Hematopoietic multipotent progenitor cell treated with erythropoietin and hydrocortisone succinate and interleukin-3 and kit ligand, for 8 days (in vitro differentiated cells): ENCODE data around the gene VN1R5.
"Not testable (repeated sequence)": the region's sequence is repeated elsewhere in the genome, so short reads cannot be mapped to it uniquely, and the experiment has no call there.

Experiments used
- DNase-seq: peaks from one replicate; pipeline ENCODE4 v3.0.0-alpha.2; 2015

VN1R5 gene

DNA sequence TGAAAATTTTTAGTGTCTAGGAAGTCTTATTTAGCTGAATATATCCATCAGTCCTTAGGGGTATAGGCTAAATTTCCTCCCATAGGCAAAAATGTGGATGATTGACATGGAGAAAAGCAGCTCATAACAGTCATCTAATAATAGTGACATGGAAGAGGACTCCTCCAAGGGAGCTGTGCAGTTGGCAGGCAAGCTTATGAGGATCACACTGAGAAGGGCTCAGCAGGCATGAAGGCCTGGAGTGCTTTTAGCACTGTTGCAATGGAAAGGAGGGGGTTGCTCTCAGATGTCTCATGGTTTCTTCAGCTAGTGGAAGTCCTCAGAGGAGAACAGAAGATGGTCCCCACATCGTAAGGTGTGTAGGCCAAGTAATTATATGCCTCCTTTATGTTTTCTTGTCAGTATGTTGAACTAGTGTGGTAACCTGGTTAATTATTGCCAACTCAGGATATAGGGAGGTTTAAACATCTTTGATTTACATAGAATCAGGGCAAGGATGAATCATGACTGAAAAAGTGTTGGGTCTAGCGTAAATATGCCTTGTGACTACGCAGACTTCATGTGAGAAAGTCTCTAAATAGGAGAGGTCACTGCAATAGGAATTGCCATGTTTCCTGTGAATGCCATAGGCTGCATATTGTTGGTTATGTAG is 18.9 kb downstream of the VN1R5 start:
- DNase-seq: no peak

DNA sequence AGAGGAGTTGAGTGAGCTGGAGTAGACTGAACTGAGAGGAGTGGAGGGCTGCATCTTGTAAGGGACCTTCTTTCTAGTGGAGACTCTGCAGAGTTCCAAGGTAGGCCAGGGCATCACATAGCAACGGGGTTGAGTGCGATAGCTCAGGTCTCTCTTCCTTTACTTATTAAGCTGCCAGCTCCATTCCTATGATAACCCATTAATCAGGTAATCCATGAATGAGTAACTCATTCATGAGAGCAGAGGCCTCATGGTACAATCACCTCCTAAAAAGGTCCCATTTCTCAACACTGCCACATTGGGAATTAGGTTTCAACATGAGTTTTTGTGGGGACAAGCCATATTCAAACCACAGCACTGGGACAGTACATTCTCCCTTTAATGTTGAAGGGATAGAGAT is 21.3 kb downstream of the VN1R5 start:
- DNase-seq: no peak

DNA sequence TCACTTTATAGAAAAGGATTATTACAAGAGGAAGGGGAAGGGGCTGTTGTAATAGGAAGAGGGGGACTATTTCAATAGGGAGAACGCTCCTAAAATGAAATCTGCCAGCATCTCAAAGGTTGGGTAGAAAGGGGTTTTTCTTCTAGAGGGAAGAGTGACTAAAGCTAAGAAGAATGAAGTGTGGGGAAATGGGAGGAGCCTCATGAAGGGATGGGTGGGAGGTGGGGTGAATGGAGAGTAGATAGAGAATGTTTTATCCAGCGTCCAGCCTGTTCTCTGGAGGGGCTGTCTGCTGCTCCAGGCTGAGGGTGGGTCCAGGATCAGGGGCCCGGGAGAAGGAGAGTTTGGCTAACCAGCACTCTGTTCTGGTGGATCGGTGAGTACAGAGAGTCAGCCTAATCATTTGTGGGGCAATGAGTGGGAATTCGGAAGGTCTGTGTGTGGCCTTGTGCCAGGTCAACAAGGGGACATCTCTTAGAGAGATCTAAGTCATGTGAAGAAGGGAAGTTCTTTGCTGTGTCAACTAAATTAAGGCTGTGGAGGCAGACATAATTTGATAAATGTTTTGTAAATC is 25.2 kb downstream of the VN1R5 start:
- no peak for DNase-seq

DNA sequence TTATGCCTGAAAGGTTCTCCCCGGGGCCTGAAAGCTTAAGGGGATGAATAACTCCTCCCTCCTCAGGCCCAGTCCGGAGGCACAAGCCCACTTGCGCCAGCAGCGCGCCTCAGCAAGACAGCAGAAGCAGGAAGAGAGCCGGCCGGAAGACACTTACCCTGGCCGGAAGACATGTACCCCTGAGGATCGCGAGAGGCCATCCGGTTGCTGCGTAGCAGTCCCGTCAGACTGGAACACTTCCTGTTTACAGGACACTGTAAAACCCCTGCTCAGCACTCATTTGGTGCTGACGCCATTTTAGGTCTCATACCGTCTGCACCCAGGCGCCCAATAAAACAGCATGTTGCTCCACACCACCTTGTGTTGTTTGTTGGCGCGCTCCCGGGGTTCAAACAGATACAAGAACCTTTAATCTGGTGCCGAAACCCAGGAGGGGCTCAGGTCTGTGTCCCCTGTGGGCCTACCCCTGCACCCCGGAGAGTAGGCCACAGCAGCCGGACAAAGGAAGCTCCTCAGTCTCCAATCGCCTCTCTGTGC is 30.3 kb downstream of the VN1R5 start:
- DNase-seq: no peak

DNA sequence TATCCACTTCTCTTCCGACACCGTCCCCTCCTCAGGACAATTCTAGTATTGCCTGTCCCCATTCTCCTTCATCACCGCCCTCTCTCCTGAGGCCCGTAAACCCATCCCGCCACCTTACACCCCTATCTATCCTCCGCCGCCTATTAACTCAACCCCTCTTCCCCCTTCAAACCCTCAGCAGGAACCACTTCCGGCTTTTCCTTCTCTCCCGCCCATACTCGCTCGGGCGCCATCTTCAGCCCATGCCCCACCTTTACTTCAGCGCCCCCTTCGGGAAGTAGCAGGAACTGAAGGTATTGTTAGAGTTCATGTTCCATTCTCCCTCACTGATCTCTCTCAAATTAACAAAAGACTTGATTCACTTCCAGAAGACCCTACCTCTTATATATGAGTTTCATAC is 31.6 kb downstream of the VN1R5 start:
- no peak for DNase-seq

DNA sequence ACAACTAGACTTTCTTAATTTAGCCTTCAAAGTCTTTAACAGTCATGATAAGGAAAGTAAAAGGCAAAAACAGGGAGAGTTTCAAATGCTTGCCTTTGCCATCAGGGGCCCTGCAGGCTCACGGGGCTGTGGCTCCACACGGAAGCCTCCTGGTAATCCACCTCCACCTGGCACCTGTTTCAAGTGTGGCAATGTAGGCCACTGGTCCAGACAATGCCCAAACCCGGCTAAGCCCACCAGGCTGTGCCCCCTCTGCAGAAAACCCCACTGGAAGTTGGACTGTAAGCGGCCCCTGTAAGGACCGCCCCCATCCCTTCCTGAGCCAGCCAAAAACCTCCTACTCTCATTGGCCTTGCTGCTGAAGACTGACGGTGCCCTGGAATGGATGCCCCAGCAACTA is 32.5 kb downstream of the VN1R5 start:
- DNase-seq: no peak

DNA sequence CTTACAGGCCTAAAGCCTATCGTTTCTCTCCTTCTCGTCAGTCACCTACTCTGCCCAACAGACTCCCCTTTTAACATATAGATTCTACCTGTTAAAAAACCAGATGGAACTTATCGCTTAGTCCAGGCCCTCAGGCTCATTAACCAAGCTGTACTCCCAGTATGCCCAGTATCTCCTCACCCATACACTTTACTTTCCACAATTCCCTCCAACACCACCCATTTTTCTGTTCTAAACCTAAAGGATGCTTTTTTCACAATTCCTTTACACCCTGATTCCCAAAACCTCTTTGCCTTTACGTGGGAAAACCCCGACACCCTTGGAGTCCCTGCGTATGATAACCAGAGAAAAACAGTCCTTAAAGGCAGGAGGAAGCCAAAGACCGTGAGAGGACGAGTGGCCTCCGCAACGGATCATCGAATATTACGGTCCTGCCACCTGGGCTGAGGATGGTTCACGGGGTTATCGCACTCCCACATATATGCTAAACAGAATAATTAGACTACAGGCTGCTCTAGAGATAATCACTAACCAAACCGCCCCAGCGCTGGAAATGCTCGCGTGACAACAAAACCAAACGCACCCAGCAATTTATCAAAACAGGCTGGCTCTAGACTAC is 33.5 kb downstream of the VN1R5 start:
- not testable (repeated sequence) for DNase-seq

DNA sequence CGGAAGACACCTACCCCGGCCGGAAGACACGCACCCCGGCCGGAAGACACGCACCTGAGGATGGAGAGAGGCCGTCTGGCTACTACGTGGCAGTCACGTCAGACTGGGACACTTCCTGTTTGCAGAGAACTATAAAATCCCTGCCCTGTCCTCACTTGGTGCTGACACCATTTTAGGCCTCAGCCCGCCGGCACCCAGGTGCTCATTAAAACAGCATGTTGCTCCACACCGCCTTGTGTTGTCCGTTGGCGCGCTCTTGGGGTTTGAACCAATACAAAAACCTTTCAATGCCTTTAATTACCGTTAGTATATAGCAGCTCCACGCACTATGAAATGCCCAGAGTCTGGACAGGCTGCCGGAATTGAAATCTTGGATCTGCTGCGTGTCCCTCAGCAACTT is 34.7 kb downstream of the VN1R5 start:
- no peak for DNase-seq

DNA sequence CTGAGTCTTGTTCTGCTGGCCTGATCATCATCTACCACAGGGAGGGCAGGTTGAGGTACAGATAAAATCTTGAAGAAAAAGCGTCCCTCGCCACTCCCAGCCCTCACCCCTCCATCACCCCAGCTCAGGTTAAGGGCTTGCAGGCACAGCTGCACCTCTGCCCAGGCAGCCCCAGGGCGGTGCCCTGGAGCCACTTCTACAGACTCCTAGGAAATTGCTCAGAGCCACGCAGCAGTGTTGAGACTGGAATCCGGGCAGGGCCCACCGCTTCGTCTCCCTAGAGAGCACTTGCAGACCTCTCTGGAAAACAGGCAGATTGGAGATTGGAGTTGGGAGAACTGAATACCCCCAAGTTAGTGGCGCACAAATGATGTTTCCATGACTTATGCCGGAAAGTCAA is 35.3 kb downstream of the VN1R5 start:
- no peak for DNase-seq

DNA sequence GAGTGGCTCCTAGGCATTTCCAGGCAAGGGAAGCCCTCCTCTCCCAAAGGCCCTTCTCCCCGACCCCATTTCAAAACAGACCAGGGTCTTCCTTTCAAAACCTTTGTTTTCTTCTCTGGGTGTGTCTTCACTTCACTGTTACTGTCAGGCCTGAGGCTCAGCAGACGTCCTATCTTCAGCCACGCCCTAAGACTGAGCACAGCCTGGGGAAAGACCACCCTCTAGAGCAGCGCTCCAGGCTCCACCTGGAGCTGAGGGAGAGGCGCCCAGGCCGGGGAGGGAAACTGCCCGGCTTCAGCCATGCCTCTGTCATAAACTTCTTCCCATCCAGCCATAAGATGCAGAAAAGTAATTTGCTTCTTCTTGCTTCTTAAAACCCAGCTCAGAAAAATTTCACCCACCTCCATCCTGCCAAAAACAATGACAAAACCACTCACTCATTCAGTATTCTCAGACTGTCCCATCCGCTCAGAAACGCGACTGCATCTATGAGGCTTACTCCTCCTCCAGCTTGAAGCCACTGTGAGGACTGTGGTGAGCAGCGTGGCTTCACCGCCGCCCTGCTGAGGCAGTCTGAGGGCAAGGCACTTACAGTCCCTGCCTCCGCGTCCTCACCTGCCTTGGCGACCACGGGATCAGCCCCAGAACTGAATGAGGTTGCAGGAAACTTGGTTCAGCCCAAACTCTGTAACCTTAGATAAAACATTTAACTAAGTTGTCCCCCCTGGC is 36.1 kb downstream of the VN1R5 start:
- no peak for DNase-seq

DNA sequence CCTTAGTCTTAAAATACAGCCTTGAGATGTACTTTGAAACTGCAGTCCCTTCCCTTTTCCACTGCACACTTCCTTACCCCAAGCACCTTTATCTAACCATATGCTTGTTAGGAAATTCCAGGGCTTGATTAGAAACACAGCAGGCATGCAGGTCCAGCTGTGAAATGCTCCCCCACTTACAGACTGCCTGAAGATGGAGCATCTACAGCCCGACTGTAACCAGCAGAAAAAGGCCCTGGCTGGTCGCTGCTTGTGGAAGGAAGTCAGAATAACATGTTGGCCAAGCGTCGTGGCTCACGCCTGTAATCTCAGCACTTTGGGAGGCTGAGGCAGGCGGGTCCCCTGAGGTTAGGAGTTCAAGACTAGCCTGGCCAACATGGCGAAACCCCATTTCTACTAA is 37.2 kb downstream of the VN1R5 start:
- no peak for DNase-seq

DNA sequence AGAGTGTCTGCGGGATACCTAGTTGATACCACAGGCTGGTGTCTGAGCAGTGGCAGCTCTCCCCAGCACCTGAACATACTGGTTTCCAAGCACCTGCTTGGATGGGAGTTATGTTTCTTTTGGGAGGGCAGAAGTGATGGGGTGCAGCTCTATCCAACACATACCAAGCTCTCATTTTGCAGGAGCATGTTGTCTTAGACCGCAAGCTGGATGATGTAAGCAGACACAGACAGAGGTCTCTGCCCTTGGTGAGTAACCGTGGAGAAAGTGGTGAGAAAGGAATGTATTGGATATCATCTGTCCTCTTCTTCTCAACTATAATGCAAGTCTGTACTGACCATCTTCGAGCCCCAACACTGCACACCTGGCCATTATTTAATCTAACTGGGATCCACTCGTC is 38.4 kb downstream of the VN1R5 start:
- DNase-seq: no peak

DNA sequence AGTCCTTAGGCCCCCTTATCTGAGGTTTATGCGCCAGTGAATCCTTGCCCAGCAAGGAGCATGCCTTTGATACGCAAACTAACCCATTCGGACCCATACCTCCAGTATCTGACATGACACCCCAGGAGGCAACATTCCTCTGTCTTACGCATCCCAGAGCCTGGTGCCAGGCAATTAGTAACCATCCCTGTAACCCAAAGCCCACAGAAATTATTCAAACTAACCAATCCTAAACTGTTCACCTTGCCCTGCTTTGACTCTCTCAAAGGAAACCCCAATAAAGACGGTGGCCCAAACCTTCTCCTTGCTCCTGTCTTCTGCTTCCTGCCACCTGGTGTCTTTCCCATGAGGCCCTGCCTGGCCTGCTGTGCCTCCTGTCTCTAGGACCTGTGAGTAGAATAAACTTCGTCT is 39.4 kb downstream of the VN1R5 start:
- DNase-seq: no peak

DNA sequence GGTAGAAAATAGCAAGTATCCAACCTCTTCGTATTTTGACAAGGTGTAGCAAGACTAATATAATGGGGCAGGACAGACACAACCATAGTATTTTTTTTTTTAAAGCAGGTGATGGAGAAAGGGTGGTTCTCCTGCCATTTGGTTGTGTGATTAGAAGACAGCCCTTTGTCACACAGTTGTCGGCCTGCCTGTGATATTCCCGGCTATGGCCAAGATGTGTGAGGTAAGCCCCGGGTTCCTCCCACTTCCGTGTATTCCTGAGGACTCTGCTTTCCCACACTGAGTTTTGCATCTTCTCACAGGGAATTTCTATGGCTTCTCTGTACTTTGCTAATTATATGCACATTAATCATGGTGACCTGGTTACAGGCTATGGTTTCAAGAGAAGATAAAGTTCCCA is 39.9 kb downstream of the VN1R5 start:
- DNase-seq: no peak

DNA sequence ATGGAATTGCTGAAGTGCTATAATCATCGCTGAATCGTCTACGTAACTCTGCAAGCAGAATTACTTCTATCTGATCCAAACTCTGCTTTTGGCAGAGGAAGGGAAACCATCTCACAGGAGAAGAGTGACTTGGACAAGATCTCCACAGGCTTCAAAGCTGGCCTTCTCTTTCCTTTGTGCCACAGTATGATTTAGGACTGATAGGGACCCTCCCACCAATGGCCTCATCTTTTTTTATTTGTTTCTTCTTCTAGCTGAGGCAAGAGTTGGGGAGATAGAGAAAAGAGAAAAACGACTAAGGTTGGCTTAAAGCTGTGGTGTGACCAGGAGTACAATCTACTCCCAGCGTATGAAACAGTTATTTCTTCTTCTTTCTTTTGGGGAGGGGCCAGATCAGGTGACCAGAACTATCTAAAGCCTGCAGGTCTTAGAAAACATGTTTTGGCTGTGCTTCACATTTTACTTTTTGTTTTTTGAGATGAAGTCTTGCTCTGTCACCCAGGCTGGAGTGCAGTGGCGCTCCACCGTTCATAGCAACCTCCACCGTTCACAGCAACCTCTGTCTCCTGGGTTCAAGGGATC is 40.8 kb downstream of the VN1R5 start:
- peak; percentile 7 for DNase-seq

DNA sequence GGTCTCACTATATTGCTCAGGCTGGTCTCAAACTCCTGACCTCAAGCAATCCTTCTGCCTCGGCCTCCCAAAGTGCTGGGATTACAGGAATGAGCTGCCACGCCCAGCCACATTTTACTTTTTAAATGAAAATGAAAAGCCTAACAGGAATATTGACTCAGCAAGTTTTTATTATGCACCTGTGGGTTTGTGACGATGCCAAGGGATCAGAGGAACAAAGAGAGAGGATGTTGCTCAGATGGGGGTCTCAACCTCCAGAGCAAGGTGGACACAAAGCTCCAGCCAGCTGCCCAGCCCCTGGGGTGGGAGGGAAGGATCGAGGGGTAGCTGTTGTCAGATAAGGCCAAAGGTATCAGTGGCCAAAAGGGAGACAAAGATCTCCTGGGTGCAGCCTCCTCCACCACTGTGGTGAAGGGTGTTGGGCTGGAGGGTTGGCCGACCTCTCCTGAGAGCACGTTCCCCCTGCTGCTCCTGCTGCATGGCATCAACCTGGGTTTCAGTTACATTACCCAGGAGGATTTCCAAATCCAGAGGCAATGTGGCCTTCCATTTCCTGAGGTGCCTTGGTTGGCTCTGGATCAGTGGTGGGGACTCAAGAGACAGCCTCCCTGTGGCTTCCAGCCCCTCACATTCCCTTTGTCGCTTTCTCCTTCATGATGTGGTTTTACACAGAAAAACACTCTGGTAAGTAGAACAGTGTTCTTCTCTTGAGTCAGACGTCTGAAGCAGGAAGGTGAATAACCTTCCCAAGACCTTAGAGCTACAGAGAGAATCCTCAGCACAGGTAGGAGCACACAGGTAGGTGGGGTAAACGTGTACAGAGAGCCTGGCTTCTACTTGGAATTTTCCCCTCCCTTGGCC is 41.6 kb downstream of the VN1R5 start:
- DNase-seq: no peak

DNA sequence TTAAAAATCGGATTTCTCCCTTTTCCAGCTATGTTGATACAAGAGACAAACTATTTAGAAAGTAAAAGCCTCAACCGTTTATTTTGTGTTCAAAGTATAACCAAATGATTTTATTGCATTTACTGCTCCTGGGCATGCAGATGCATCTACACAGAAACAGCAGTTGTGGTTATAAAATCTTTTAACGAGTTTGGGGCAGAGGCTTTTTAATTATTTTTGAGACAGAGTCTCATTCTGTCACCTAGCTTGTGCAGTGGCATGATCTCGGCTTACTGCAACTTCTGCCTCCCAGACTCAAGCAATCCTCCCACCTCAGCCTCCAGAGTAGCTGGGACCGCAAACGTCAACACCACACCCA is 42.2 kb downstream of the VN1R5 start:
- no peak for DNase-seq

DNA sequence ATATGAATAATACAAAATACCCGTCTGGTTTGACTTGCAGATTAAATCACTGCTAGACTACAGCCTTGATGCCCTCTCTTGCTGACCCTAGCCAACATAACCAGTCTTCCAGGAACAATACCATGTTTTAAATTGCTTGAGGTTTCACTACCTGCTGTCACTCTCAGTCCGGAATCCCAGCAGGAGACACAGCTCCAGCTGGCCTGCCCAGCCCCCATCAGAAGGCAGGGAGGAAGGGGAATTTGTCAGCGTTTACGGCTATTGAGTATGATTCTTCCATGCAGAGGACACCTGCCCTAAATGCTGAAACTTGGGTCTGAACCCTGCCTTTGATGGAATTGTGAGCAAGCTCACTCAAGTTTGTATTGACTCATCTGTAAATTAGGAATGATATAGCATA is 42.8 kb downstream of the VN1R5 start:
- no peak for DNase-seq

DNA sequence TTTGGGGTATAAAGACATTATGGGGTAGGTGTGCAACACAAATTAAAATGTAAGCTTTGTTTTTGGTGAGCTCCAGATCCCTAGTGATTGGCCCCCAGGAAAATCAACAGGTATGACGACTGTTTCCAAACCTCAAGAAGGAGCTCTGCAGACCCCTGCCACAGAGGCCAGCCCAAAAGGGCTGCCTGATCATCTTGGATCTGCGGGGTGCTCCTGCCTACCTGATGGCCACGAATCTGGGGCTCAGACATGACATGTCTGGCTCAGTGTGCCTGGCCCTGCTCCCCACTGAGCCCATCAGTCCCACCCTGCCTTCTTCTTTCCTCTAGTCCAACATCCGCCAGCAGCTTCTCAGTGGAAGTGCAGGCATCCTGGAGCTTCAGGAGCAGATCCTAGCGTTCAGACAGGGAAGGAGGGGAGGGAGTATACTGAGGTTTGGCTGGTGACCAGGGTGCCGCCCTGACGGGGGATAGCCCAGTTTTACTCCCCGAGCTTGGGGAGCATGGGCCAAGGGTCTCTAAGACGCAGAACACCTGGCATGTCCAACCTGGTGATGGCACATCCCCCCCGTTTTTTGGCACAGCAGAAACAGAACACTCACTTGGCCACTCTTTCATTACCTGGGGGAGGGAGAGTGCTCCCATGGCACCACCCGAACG is 44.0 kb downstream of the VN1R5 start:
- no peak for DNase-seq

DNA sequence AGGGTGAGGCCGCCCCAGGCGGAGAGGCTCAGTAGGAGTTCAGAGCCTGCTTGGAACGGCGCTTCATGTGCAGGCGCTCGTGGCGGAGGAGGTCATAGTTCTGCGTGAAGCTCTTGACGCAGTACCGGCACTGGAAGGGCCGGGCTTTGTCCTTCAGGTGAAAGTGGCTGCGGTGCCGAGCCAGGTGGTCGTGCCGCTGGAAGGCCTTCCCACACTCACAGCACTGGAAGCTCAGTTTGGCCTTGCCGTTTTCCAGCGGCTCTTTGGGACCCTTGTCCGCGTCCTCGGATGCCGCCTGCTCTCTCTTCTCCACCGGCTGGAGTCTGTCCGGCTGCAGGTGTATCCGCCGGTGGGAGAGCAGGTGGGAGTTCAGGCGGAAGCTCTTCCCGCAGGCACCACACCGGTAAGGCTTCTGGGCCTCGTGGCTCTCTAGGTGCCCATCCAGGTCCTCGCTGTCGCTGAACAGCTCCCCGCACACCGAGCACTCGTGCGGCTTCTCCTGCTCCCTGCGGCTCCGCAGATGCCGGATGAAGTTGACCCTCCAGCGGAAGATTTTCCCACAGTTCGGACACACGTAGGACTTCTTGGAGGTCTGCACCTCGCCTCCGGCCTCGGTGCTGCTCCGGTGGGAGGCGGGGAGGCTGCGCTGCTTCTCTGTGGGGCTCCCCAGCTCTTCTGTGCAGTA is 44.8 kb downstream of the VN1R5 start:
- no peak for DNase-seq

DNA sequence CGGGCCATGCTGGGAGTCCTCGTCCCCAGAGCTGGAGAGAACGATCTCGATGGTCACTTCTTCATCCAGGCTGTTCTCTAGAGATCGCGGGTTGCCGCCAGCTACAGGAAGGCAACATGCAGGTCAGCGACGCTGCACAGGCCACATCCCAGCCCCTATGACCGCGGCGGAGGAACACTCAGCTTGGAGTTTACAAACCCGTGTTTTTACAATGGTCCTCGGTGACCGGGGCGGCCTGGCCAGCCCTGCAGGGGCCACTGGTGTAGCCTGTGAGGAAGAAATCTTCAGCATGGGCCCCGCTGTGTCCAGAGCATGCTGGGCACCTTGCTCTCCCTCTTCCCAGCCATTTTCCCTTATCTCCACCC is 45.3 kb downstream of the VN1R5 start:
- no peak for DNase-seq

DNA sequence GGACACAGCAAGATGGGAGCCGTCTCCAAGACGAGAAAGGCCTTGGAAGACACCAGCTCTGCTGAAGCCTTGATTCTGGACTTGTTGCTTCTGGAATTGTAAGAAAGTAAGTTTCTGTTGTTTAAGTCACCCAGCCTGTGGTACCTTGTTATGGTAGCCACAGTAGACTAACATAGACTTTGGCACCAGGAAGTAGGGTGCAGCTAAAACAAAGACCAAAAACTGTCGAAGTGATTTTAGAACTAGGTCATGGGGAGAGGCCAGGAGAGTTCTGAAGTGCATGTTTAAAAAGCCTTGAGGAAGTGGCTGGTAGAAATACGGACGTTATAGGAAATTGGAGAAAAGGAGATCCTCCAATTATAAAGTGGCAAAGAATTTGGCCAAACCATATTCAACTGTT is 47.3 kb downstream of the VN1R5 start:
- no peak for DNase-seq
